ENCODE results near the gene TAF7.

DNA sequence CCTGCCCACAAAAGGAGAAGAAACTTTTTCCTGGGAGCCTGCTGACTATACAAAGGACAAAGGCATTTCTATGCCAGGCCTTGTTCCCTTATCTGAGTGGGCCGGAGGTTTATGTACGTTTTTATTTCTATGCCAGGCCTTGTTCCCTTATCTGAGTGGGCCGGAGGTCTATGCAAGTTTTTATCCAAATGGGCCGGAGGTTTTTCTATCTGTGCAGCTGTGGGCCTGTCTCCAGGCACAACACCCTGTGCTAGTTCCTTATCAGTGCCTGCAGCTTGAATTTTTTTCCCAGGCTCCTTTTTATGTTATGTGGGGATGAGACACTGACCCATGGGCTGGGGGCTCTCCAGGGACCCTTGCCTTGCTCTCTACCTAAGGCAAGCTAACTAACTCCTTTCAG is 22.2 kb downstream of the TAF7 start:
- TF ChIP-seq, protein P1, sequence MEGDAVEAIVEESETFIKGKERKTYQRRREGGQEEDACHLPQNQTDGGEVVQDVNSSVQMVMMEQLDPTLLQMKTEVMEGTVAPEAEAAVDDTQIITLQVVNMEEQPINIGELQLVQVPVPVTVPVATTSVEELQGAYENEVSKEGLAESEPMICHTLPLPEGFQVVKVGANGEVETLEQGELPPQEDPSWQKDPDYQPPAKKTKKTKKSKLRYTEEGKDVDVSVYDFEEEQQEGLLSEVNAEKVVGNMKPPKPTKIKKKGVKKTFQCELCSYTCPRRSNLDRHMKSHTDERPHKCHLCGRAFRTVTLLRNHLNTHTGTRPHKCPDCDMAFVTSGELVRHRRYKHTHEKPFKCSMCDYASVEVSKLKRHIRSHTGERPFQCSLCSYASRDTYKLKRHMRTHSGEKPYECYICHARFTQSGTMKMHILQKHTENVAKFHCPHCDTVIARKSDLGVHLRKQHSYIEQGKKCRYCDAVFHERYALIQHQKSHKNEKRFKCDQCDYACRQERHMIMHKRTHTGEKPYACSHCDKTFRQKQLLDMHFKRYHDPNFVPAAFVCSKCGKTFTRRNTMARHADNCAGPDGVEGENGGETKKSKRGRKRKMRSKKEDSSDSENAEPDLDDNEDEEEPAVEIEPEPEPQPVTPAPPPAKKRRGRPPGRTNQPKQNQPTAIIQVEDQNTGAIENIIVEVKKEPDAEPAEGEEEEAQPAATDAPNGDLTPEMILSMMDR (conservative IDR thresholded peaks at IDR 0.05; ENCODE audit: low read length) = no peak
- no peak for TF ChIP-seq EZH2phosphoT487 (IDR thresholded peaks at IDR 0.05; ENCODE audit: borderline replicate concordance)

All from Loucy (cell line).